ENCODE measurements around the gene TSPAN3.
A peak's percentile ranks its signal among the peaks of the same experiment; 100 is the strongest.

The TSPAN3 gene

DNA sequence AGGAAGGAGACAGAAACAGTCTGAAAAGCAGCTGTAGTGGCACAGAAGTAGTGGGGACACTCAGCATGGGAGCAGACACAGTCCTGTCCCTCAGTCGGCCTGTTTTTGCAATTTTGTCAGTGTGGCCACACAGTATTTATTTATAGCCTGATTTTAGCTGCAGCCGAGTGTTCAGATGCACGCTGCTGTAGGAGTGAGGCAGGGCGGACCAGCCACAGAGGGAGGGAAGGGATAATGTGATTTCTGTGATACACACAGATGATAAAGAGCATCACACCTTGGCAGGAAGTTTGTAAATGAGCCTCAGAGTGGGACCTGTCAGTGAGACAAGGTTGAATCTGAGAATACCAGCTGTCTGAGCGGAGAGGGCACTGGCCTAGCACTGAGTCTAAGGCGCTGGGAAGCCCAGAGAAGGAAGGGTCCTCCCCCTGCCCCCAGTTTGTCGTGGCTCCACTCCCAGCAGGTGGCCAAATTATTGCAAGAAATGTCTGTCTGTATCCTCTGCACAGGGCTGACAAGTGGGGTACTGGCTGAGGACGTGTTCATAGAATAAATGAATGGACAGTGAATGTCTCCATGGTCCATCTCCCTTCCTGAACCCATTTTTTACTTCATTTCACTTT lies 72.1 kb downstream of the TSPAN3 start:
- peak; percentile 82 for TF ChIP-seq GATA2 (IDR thresholded peaks at IDR 0.05; ENCODE audit: low read depth, low read length)
- TF ChIP-seq GATA3 (IDR thresholded peaks at IDR 0.05; ENCODE audit: low read depth, low read length), result no peak

DNA sequence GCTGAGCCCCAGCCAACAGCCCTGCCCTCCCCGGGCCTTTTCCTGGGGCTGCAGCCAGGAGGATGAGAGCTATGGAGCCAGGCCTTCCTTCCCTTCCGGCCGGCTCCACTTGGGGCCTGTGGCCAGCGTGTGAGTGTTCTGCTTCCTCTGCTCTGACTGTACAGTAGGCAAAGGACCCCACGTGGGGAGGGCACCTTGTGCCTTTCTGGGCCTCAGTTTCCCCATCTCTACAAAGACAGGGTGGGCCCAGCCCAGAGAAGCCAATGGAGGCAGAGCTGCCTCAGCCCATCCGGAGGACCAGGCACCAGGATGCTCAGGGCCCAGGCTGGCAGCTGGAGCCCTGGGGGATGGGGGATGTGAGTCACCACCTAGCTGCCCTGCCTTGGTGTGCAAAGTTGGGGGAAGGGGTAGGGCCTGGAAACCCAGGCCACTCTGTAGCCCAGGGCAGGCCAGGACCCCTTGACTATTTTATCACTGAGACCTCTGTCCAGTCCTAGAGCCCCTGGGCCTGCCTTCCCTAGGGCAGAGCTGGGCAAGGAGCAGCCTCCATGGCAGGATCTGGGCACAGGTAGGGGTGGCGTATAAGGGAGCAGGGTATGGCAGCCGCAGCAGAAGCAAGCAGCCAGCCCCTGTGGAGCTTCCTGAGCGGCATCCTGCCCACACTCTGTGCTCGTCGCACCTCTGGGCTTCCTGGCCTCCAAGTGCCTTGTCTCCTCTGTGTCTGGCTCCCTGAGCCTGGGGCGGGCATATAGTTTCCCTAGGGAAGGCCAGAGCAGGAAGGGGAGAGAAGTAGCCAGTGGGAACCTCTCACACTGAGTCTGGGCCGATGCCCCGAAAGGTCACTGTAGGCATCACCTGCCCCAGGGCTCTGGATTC lies 74.1 kb downstream of the TSPAN3 start:
- TF ChIP-seq GATA2 (IDR thresholded peaks at IDR 0.05; ENCODE audit: low read depth, low read length), result no peak
- TF ChIP-seq GATA3 (IDR thresholded peaks at IDR 0.05; ENCODE audit: low read depth, low read length), result no peak

DNA sequence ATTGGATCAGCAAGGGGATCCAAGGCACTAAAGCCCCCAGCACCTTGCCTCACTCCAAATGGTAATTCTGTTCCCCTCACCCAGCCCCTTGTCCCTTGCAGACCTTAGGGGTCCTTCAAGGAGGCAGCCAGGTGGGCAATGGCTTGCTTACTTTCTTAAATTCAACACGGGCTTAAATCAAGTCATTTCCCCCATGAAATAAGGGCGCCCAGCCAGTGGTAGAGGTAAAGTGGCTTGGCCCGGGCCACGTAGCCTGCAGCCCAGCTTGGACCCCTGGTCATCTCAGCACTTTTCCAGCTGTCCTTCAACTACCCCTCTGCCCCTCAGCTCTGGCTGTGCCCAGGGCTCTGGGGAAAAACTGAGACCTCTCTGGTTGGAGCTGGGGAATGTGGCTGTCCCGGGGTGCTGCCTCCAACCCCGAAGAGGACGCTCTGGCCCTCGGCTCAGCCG lies 74.8 kb downstream of the TSPAN3 start:
- TF ChIP-seq GATA3 (IDR thresholded peaks at IDR 0.05; ENCODE audit: low read depth, low read length) (no peak), GATA2 (IDR thresholded peaks at IDR 0.05; ENCODE audit: low read depth, low read length) (no peak)

DNA sequence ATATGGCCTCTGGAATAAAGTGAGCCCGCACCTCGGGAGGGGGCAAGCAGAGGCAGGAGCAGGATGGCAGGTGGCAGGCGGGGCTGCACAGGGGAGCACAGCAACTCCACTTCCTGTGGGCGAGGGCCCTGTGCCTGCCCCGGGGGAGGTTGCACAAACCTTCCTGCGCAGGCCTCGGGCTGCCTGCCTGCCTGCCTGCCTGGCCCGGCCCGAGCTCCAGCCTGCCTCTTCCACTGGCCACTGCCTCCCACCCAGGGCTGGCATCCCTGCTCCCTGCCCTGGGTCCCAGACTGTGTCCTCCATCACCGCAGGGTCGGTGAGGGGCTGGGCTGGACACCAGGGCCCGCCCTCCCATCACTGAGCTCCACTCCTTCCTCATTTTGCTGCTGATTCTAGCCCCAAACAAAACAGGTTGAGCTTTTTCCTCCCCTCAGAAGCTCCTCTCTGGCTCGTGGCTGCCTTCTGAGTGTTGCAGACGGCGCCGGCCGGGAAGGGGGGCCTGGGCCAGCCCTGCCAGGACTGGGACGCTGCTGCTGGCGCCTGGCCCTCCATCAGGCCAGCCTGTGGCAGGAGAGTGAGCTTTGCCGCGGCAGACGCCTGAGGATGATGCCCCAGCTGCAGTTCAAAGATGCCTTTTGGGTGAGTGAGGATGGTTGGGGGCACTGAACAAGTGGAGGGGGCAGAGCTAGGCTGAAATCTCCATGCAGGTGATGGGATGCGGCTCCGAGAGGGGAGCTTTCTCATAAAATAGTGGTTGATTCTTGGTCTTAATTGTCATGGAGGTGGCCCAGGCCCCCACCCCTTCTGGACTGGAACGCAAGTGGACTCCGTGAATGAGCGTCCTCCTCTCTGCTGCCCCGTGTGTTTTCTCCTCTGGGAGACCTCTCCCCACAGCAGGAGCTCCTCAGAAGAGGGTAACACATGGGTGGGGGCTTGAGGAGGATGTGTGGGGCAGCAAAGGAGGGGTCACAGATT lies 75.7 kb downstream of the TSPAN3 start, which contains the start of gene PSTPIP1:
Gene PSTPIP1, plus strand, starts transcription at position 156 of the 975 bp plus-strand sequence. Its CDS starts 448 bp downstream, at position 604.
- no peak for TF ChIP-seq GATA2 (IDR thresholded peaks at IDR 0.05; ENCODE audit: low read depth, low read length)
- no peak for TF ChIP-seq GATA3 (IDR thresholded peaks at IDR 0.05; ENCODE audit: low read depth, low read length)

DNA sequence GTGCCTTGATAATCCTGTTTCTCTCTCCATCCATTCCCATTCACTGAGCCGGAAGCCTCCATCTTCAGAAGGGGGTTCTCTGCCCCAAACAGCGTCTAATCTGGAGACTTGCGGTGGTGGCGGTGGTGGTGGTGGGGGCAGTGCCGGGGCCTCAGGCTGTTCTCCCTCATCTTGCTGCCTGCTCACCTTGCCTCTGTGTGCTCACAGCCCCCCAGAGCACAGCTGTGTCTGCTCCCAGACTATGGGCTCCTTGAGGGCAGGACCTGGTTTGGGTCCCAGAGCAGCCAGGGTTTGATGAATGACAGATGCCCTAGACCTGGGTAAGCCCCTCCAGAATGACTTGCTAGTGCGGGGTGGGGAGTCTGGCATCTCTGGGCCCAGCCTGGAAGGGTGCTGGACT lies 76.4 kb downstream of the TSPAN3 start:
- TF ChIP-seq GATA3 (IDR thresholded peaks at IDR 0.05; ENCODE audit: low read depth, low read length) (no peak), GATA2 (IDR thresholded peaks at IDR 0.05; ENCODE audit: low read depth, low read length) (no peak)

DNA sequence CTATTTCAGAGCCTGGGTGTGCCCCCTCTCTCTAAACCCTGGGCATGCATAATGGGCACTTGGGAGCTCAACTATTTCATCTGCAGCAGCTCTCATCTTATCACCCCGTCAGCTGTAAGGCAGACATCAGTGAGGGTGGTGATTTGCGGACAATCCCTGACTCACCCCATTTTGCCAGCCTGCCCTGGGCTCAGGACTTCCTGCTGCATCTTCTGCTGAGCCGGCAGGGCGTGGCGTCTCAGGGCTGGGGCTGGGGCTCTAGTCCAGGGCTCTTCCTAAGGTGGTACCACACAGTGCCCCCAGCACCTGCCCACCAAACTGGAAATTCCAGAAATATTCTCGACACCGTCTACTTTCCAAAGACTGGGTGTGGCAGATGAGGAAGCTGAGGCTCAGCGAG lies 76.9 kb downstream of the TSPAN3 start:
- TF ChIP-seq GATA3 (IDR thresholded peaks at IDR 0.05; ENCODE audit: low read depth, low read length) (no peak), GATA2 (IDR thresholded peaks at IDR 0.05; ENCODE audit: low read depth, low read length) (no peak)

DNA sequence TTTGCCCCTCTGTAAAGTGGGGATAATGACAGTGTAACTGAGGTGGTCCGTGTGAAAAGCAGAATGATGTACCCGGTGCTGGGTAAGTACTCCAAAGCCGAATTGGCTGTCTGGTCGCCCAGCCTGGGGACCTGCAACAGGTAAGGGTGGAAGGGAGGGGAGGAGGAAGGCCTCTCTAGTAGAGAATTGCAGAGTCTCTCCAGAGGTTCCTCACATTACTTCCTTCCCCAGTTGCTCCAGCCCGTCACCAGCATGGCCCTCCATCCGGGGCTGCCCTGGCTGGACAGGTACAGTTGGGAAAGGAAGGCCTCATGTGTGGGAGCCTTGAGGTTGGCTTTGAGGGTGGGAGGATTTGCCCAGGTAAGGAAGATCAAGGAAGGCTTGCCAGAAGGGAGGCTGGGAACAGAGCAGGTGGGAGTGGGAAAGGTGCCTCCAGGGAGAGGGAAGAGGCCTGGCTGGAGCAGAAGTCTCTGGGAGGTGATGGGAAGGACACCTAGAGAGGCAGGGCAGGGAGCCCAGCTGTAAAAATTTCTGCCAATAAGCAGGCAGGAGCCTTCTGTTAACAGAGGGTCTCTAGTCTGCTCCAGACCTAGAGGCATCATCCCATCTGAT lies 77.7 kb downstream of the TSPAN3 start:
- TF ChIP-seq GATA3 (IDR thresholded peaks at IDR 0.05; ENCODE audit: low read depth, low read length) (no peak), GATA2 (IDR thresholded peaks at IDR 0.05; ENCODE audit: low read depth, low read length) (no peak)

GRCh38 chr15:76991741-76992645 lies 78.9 kb downstream of the TSPAN3 start:
- no peak for TF ChIP-seq GATA3 (IDR thresholded peaks at IDR 0.05; ENCODE audit: low read depth, low read length)
- no peak for TF ChIP-seq GATA2 (IDR thresholded peaks at IDR 0.05; ENCODE audit: low read depth, low read length)
